Activated naive CD8-positive, alpha-beta T cell treated with anti-CD3 and anti-CD28 coated beads, Interleukin-2, amount 10 ng/mL, durations not matched to agents 7 days and 5 days (primary cell): Measurements from ENCODE around the gene CCDC185. TPM values are rescaled to one million over a fixed set of nuclear protein-coding genes. Genes with fewer than 3 reads are reported as not detected.
A peak's percentile ranks its signal among the peaks of the same experiment; 100 is the strongest.
"Not testable (repeated sequence)": the region's sequence is repeated elsewhere in the genome, so short reads cannot be mapped to it uniquely, and the experiment has no call there.

ENCODE experiments used
- ATAC-seq: fragments of 150-1000 bp; cut with Tn5 transposase; one replicate; pipeline ENCODE4 v1.10.0; 2021; ENCODE audit warnings: low read depth, moderate library complexity
- POLR2A ChIA-PET: fragments of 350-600 bp; sonication (Branson Sonifier 250); formaldehyde crosslinking; loops from one replicate; lab custom pipeline; 2021; ENCODE audit warnings: antibody characterized with exemption; lab: Charles Lee
- DNase-seq: peaks from one replicate; pipeline ENCODE4 v3.0.0; 2021
- H3K27ac Mint-ChIP-seq: one replicate; pipeline ENCODE4 v1.8.0; 2022; ENCODE audit warnings: mild to moderate bottlenecking, mixed read lengths
- H3K27me3 Mint-ChIP-seq: one replicate; pipeline ENCODE4 v1.8.0; 2022; ENCODE audit warnings: mild to moderate bottlenecking, moderate library complexity, mixed read lengths
- H3K36me3 Mint-ChIP-seq: one replicate; pipeline ENCODE4 v1.8.0; 2021; ENCODE audit warnings: mild to moderate bottlenecking, mixed read lengths
- H3K4me1 Mint-ChIP-seq: one replicate; pipeline ENCODE4 v1.8.0; 2021; ENCODE audit warnings: mixed read lengths
- H3K4me3 Mint-ChIP-seq: one replicate; pipeline ENCODE4 v1.8.0; 2022; ENCODE audit warnings: mild to moderate bottlenecking, moderate library complexity, mixed read lengths
- H3K9me3 Mint-ChIP-seq: one replicate; pipeline ENCODE4 v1.8.0; 2021; ENCODE audit warnings: mixed read lengths
- total RNA-seq, 2 experiments: library from RNA; stranded (reverse); gene quantifications; one replicate each; pipeline ENCODE4 v1.2.3, GENCODE V29; 2021

Gene CCDC185
- total RNA-seq, 2 experiments from 2014 or later: not detected

DNA sequence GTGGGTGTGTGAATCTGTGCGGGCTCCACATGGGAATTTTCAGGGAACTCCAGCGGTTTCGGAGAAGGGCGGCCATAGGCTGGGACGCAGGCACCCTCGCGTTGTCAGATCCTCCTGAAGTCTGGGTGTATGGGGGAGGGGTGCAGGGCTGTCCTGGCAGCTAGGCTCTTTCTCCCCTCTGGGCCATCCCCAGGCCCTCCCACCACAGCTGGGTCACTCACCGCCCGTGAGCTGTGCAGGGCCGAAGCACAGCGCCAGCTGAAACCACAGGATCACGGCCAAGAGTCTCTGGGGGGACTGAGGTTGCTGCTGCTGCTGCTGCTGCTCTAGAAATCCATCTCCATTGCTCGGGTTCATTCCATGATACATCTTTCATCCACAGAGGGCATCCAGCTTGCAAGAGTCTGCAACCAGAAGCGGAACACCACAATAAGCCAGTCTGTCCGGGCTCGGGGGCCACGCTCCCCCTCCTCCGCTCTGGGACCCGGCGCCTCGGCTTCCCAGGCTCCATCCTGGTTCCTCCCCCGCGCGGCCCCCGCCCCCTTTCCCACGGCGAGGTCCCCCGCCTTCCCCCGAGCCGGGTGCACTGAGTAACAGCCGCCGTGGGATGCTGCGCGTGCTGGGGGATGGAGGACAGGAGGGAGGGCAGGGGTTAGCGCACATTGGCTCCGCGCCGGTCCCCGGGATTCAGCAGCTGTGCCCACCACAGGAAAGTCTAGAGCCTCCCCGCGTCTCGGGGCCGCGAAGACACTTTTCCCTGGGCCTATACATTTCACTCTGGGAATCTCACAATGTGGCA is 30.0 kb upstream of the CCDC185 start:
- POLR2A ChIA-PET: interaction anchor here (0.7 to 1.2 kb wide), 2 partner anchors 220 to 1022 kb away, joined by 3 read pairs; partner anchors contain the start of gene TLR5
- Mint-ChIP-seq H3K9me3 (no peaks in the 10 kb centered on the region), H3K4me3 (peak overlapping the region; percentile 85), H3K27me3 (peaks cover 59% of the 10 kb centered on the region), H3K4me1 (peaks cover 7% of the 10 kb centered on the region), H3K36me3 (no peaks in the 10 kb centered on the region), H3K27ac (no peak overlapping the region)
- no peak for ATAC-seq
- DNase-seq: peak; percentile 37

DNA sequence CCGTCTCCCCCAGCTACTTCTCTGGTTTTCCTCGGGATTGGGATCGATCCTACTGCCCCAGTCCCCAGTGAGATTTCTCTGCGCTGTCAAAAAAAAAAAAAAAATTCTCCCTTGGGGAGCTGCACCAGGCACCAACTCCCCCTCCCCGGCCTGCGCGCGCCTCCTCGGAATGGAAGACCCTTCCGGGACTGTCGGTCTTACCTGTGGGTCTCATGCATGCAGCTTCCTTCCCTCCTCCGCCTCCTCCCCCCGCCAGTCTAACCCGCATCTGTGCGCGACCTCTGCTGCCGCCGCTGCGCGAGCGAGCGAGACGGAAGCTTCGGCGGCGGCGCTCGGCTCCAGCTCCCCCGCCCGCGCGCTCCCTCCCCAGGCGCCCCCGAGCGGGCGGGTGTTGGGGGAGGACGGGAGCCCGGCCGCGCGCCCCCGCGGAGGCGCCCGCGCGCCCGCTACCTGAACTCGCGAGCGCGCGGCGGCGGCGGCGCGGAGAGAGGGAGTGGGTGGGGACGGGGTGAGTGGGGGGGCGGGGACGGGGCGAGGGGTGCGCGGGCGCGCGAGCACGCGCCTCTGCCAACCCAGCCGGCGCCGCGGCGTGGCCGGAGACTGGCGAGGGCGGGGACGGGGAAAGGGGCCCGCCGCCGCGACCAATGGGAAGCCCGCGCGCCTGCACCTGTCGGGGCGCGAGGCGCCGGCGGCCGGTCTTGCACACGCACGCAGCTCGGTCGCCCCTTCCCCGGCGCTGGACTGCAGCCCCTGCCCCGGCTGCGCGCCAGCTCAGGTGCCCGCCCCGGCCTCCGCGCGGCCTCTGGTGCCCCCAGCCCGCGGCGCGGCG is 29.1 kb upstream of the CCDC185 start, which contains the start of gene SUSD4:
TSS of gene SUSD4 (minus strand) at position 321 of the 829 bp plus-strand sequence. CDS start 751 bp downstream, outside the sequence.
- Mint-ChIP-seq H3K4me3 (peak within 1 kb of the TSS; percentile 85), H3K9me3 (no peaks in the 10 kb centered on the region), H3K27me3 (peaks cover 53% of the 10 kb centered on the region)

GRCh38 chr1:223364685-223365382 is 28.4 kb upstream of the CCDC185 start:
- no peak for ATAC-seq
- Mint-ChIP-seq H3K36me3 (no peaks in the 10 kb centered on the region), H3K9me3 (no peaks in the 10 kb centered on the region), H3K27me3 (peaks cover 50% of the 10 kb centered on the region), H3K4me1 (peaks cover 7% of the 10 kb centered on the region), H3K27ac (no peak overlapping the region), H3K4me3 (peak overlapping the region; percentile 60)
- peak; percentile 34 for DNase-seq
- POLR2A ChIA-PET: no interaction called here

More for the DNA sequence above, 29.1 kb upstream of the CCDC185 start, which contains the start of gene SUSD4:
- H3K4me1 Mint-ChIP-seq: peaks cover 7% of the 10 kb centered on the region
- no peak within 1 kb of the TSS for H3K27ac Mint-ChIP-seq
- peak; percentile 68 for DNase-seq
- no peaks in the 10 kb centered on the region for H3K36me3 Mint-ChIP-seq
- ATAC-seq: peak; percentile 86
- POLR2A ChIA-PET: interaction anchor here (0.7 to 1.2 kb wide), 2 partner anchors 221 to 1023 kb away, joined by 3 read pairs; partner anchors contain the start of gene TLR5

DNA sequence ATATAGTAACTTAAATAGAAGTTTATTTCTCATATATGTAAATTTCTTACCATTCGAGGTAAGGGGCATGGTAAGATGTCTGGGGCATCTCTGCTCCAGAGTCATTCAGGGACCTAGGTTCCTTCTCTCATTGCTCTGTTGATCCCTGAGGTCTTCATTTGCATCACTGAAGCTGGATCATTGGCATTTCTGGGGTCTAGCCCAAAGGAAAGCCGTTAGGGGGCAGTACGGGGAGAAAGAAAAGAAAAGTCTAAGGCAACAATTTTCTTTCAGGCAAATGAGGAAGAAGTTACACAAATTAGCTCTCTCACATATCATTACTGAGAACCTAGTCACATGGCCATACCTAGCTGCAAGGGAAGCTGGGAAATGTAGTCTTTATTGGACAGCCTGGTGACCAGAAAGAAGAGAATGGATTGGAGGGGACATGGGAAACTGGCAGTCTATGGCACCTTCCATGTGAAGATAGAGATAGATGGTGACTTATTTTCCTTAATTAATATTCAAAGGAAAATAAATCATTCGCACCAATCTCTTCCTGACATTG is 19.1 kb upstream of the CCDC185 start:
- no peak for DNase-seq
- peaks cover 6% of the 10 kb centered on the region for H3K9me3 Mint-ChIP-seq
- H3K27ac Mint-ChIP-seq: no peak overlapping the region
- peaks cover 12% of the 10 kb centered on the region for H3K27me3 Mint-ChIP-seq
- no peak for ATAC-seq
- H3K4me3 Mint-ChIP-seq: no peak overlapping the region
- no peaks in the 10 kb centered on the region for H3K36me3 Mint-ChIP-seq
- no peaks in the 10 kb centered on the region for H3K4me1 Mint-ChIP-seq
- POLR2A ChIA-PET: no interaction called here

DNA sequence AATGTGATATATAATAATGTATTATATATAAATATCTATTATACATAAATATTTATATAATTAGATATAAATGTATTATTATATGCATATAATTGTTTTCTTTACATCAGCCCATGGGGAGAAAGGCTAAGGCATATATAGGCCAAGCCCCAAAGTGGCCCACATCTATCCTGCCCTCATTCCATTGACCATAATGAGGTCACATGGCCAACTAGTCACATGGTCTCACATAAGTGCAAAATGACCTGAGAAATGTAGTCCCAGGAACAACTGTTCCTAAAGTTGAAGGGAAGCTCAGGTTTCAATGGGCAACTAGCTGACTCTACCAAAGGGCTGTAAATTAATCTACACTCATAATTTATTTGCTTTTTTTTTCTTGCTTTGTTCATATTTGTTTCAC is 14.5 kb upstream of the CCDC185 start:
- POLR2A ChIA-PET: no interaction called here
- Mint-ChIP-seq H3K36me3 (no peaks in the 10 kb centered on the region), H3K4me1 (no peaks in the 10 kb centered on the region), H3K27ac (no peak overlapping the region), H3K4me3 (no peak overlapping the region), H3K27me3 (peaks cover 1% of the 10 kb centered on the region), H3K9me3 (peaks cover 6% of the 10 kb centered on the region)
- DNase-seq: no peak
- ATAC-seq: no peak

DNA sequence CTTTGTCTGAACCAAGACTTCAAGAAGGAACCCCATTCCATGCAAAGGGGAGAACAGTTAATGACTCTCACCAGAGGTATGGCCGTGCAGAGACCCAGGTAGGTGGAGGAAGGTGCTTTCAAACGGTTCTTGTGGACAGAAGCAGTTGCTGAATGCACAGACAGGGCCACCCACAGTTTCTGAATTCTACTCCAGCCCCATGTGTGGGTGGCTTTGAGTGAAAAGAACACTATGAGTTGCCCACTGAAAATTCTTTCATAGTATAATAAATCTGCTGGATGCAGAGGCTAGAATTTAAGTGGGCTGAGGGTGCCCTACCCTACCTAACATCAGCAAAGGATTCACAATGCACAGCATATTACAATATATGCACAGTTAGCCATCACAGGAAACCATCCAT is 7.2 kb upstream of the CCDC185 start:
- no peak for DNase-seq
- Mint-ChIP-seq H3K9me3 (no peaks in the 10 kb centered on the region), H3K27ac (no peak overlapping the region), H3K27me3 (peaks cover 9% of the 10 kb centered on the region), H3K36me3 (no peaks in the 10 kb centered on the region), H3K4me3 (no peak overlapping the region), H3K4me1 (no peaks in the 10 kb centered on the region)
- no peak for ATAC-seq
- POLR2A ChIA-PET: no interaction called here

GRCh38 chr1:223390618-223391017 is 2.6 kb upstream of the CCDC185 start:
- H3K27ac Mint-ChIP-seq: no peak overlapping the region
- POLR2A ChIA-PET: no interaction called here

GRCh38 chr1:223394242-223394641 is 1.0 kb downstream of the CCDC185 start:
- POLR2A ChIA-PET: no interaction called here
- DNase-seq (no peak), ATAC-seq (no peak)
- Mint-ChIP-seq H3K4me1 (no peaks in the 10 kb centered on the region), H3K36me3 (no peaks in the 10 kb centered on the region), H3K27ac (no peak overlapping the region), H3K9me3 (peaks cover 2% of the 10 kb centered on the region), H3K27me3 (peaks cover 20% of the 10 kb centered on the region), H3K4me3 (no peak overlapping the region)

More at GRCh38 chr1:223390618-223391017, 2.6 kb upstream of the CCDC185 start:
- Mint-ChIP-seq H3K27me3 (peaks cover 22% of the 10 kb centered on the region), H3K4me1 (no peaks in the 10 kb centered on the region), H3K36me3 (no peaks in the 10 kb centered on the region), H3K4me3 (no peak overlapping the region), H3K9me3 (peaks cover 2% of the 10 kb centered on the region)
- DNase-seq: no peak
- ATAC-seq: no peak

DNA sequence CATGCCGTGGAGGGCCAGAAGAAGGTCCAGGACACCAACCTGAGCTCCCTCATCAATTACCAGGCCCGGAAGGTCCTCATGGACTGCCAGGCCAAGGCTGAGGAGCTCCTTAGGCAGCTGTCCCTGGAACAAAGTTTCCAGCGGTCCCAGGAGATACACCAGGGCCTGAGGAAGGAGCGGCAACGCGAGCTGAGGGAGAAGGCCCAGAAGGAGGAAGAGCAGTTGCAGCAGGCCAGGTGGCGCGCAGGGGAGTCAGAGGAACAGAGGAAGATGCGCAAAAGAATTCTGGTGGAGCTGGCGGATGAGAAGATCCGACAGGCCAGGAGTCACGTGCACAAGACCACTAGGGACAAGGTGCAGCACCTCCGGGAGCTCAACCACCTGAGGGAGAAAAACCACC is 1.5 kb downstream of the CCDC185 start:
- Mint-ChIP-seq H3K9me3 (peaks cover 2% of the 10 kb centered on the region), H3K36me3 (no peaks in the 10 kb centered on the region), H3K27ac (no peak overlapping the region), H3K4me3 (no peak overlapping the region), H3K27me3 (peaks cover 16% of the 10 kb centered on the region), H3K4me1 (no peaks in the 10 kb centered on the region)
- DNase-seq: no peak
- ATAC-seq: no peak
- POLR2A ChIA-PET: no interaction called here

DNA sequence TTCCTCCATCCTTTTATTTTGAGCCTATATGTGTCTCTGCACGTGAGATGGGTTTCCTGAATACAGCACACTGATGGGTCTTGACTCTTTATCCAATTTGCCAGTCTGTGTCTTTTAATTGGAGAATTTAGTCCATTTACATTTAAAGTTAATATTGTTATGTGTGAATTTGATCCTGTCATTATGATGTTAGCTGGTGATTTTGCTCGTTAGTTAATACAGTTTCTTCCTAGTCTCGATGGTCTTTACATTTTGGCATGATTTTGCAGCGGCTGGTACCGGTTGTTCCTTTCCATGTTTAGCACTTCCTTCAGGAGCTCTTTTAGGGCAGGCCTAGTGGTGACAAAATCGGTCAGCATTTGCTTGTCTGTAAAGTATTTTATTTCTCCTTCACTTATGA is 6.2 kb downstream of the CCDC185 start:
- H3K4me3 Mint-ChIP-seq, H3K27me3 Mint-ChIP-seq, H3K4me1 Mint-ChIP-seq, POLR2A ChIA-PET, DNase-seq, H3K36me3 Mint-ChIP-seq, H3K27ac Mint-ChIP-seq, ATAC-seq, H3K9me3 Mint-ChIP-seq: not testable (repeated sequence)

- DNase-seq: no peak
- Mint-ChIP-seq H3K27me3 (peaks cover 16% of the 10 kb centered on the region), H3K4me3 (no peak overlapping the region), H3K36me3 (no peaks in the 10 kb centered on the region), H3K27ac (no peak overlapping the region), H3K9me3 (peaks cover 4% of the 10 kb centered on the region), H3K4me1 (no peaks in the 10 kb centered on the region)
- POLR2A ChIA-PET: no interaction called here
- ATAC-seq: no peak
These were observed 8.9 kb downstream of the CCDC185 start for GRCh38 chr1:223401873-223402789.

DNA sequence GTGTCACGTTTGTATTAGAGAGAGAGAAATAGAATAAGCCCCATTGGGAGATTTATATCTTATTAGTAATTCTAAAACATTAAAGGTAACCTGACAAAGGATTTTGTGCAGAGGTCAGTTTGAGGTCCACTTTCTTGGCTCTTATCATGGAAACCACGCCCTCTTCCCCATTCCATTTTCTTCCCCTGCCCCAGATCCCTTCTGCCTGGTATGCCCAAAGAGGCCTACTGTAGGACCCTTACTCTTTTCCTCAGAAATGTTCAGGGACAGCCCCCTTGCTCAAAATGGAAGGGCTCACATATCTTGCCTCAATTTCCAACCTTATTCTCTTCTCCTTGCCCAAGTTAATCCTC is 9.6 kb downstream of the CCDC185 start:
- ATAC-seq (no peak), DNase-seq (no peak)
- Mint-ChIP-seq H3K9me3 (peaks cover 4% of the 10 kb centered on the region), H3K36me3 (no peaks in the 10 kb centered on the region), H3K4me3 (no peak overlapping the region), H3K27ac (no peak overlapping the region), H3K4me1 (no peaks in the 10 kb centered on the region), H3K27me3 (peaks cover 16% of the 10 kb centered on the region)
- POLR2A ChIA-PET: no interaction called here
